K562 treated with DMSO at 1 percent for 12 hours (cell line): Measurements from ENCODE around the gene SGK1. TPM values are rescaled to one million over a fixed set of nuclear protein-coding genes. Genes with fewer than 3 reads are reported as not detected.

Experiments used
- total RNA-seq: library from RNA; unstranded; fragments of 300-600 nt; gene quantifications from 2 replicates; pipeline ENCODE4 v1.2.3, GENCODE V29; 2022; ENCODE audit not compliant: insufficient read depth

Gene SGK1
- 9.5 and 16.8 TPM in 2 replicates for total RNA-seq

DNA sequence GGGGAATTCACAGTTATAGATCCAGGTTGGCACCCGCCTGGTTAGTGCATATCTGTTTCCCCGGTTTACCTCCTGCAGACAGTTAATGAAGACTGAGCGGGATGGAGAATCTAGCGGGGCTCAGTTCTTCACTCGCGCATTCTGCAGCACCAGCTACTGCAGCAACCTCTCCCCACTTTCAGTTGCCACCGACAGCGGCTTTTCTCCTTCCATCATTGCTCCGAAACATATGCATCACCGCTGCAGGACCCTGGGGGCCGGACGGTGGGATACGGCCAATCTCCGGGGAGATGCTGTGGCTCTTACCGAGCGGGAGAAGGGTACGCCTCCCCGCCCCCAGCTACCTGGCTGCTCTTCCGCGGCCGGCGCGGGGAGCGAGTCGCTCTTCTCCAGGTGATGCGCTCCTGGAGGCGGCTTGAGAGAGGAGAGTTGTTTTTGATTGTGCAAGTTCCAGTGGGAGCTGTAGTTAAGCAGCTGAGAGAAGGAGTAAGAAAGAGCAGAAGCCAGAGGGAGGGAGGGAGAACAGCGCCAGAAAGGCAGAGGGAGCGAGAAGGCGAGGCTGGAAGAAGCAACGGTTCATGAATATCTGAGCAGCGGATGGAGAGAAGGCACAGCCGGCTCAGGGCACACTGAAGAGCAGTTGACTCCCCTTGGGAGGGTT is at the start of gene SGK1:
Gene SGK1 (minus strand): TSS at position 642 of the 661 bp plus-strand sequence. CDS start 652 bp downstream, outside the sequence.

